Spinal cord (tissue), 10 donors: ENCODE results near the gene PRCD. TPM values are rescaled to one million over a fixed set of nuclear protein-coding genes. Genes with fewer than 3 reads are reported as not detected.

ENCODE experiments used
- DNase-seq, 6 donors: peaks; one replicate each; pipeline versions ENCODE4 v3.0.0 to v3.0.0-alpha.2; 2013 to 2015; ENCODE audit warnings: low spot score in 6 of 6, low read depth in 4 of 6
- H3K27ac ChIP-seq: one replicate; pipeline ENCODE4 v1.5.1; 2013; ENCODE audit warnings: low read depth, low read length, control low read depth
- H3K27me3 ChIP-seq: one replicate; pipeline ENCODE4 v1.6.1; 2013; ENCODE audit warnings: low read length; ENCODE audit not compliant: control insufficient read depth, insufficient read depth
- H3K36me3 ChIP-seq: one replicate; pipeline ENCODE4 v1.6.1; 2013; ENCODE audit warnings: low read length; ENCODE audit not compliant: control insufficient read depth, insufficient read depth
- H3K4me1 ChIP-seq: one replicate; pipeline ENCODE4 v1.6.1; 2013; ENCODE audit warnings: low read length; ENCODE audit not compliant: control insufficient read depth, insufficient read depth
- H3K4me3 ChIP-seq: one replicate; pipeline ENCODE4 v1.5.1; 2013; ENCODE audit warnings: low read depth, low read length, control low read depth
- H3K9me3 ChIP-seq: one replicate; pipeline ENCODE4 v1.6.1; 2013; ENCODE audit warnings: low read length; ENCODE audit not compliant: control insufficient read depth, insufficient read depth
- WGBS: methylation state at CpG from one replicate; pipeline ENCODE4 v1.1.5; 2013; ENCODE audit warnings: missing lambda C conversion rate; ENCODE audit not compliant: insufficient coverage; 5-methylcytosine and 5-hydroxymethylcytosine counted together
- polyA plus RNA-seq, 2 donors: library from polyadenylated mRNA; unstranded; fragments of 120-200 nt; gene quantifications; one replicate each; pipeline ENCODE4 v1.2.1, GENCODE V29; 2013; ENCODE audit not compliant: insufficient read length in 2 of 2
- total RNA-seq, 2 donors: library from RNA; depleted of rRNA in 1 of 2; stranded (reverse); fragments of 120-200 nt in 1 of 2; fragments of >200 nt in 1 of 2; gene quantifications; one replicate each; pipeline versions ENCODE4 v1.2.3 to v1.2.4, GENCODE V29; 2013 to 2014
- donor health status: healthy.

The PRCD gene
- total and polyA plus RNA-seq, 4 donors = 4.0 to 11.8 (median 9.4) TPM

DNA sequence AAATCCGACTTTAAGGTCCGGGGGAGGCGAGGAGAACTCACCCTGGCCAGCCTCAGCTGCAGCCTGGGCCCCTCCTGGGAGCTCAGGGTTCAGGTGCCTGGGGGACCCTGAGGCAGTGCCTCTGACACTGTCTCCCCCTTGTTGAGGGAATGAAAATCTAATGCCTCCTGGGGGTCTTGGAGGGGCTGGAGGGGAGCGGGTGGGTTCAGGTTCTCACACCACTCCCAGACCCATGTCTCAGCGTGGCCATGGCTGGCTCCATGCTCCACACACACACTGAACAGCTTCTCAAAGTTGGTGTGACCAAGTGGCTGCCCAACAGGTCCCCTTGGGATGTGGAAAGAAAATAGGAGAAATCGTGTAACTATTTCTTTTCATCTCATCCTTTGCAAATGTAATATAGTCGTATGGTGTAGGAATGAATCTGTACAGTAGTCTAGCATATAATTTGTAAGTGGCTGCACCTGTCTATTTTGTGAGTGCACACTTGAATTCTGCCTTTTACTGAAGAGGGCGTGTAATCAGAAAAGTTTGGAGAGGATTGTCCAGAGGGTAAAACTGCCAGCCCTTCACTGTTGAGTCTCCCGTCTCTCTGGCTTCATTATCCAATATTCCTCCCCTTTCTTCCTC is 788 bp upstream of the PRCD start:
- H3K9me3 ChIP-seq = no peaks in the 10 kb centered on the region
- H3K27me3 ChIP-seq = peaks cover 32% of the 10 kb centered on the region
- no peak overlapping the region for H3K27ac ChIP-seq
- H3K4me3 ChIP-seq = no peak overlapping the region
- no peak for DNase-seq
- H3K36me3 ChIP-seq = peaks cover 9% of the 10 kb centered on the region
- H3K4me1 ChIP-seq = peaks cover 74% of the 10 kb centered on the region
- 86% methylated on average over 4 of the region's 9 CpGs for WGBS

DNA sequence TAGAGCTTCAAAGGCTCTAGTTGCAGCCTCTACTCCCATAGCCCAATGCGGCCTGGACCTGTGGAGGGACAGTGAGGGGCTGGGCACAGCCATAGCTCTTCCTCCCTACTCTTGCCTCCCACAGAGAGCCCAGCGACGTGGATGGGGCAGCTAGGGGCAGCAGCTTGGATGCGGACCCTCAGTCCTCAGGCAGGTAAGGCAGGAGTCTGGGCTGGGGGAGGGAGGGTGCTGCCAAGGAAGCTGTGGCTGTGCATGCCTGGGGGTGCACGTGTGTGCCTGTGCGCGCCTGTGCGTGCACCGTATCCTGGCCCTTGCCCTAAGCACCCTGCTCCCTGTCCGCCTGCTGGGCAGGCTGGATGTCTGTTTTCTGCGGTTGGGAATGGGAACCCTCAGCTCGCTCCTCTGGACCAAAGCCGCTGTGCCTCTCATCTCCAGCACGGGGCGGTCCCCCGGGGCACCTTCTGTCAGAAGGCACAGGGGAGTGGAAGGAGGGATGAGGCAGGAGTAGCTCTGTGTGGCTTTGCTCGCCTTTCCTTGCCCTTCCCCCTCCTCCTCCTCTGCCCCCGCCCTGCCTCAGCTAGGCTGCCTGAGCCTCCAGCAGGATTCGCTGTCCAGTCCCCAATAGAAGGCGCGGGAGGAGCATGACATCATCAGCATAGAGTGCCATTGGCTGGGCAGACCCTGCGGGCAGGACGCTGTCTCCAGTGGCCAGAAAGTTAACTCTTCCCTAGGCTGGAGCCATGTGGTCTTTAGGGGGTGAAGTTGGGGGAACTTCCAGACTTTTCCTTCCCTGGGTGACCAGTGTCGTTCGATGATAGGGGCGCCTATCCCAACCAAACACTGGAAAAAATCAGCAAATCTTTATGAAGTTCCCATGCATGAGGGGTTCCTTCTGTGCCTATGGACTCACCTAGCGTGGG is 797 bp downstream of the PRCD start:
- peaks cover 32% of the 10 kb centered on the region for H3K27me3 ChIP-seq
- no peaks in the 10 kb centered on the region for H3K9me3 ChIP-seq
- peaks cover 81% of the 10 kb centered on the region for H3K4me1 ChIP-seq
- H3K36me3 ChIP-seq = no peaks in the 10 kb centered on the region
- H3K27ac ChIP-seq = peak overlapping the region; percentile 44
- DNase-seq = peak; percentile 90 to 99 (median 92)
- WGBS = 2% methylated on average over 20 of the region's 27 CpGs
- H3K4me3 ChIP-seq = peak overlapping the region; percentile 34

DNA sequence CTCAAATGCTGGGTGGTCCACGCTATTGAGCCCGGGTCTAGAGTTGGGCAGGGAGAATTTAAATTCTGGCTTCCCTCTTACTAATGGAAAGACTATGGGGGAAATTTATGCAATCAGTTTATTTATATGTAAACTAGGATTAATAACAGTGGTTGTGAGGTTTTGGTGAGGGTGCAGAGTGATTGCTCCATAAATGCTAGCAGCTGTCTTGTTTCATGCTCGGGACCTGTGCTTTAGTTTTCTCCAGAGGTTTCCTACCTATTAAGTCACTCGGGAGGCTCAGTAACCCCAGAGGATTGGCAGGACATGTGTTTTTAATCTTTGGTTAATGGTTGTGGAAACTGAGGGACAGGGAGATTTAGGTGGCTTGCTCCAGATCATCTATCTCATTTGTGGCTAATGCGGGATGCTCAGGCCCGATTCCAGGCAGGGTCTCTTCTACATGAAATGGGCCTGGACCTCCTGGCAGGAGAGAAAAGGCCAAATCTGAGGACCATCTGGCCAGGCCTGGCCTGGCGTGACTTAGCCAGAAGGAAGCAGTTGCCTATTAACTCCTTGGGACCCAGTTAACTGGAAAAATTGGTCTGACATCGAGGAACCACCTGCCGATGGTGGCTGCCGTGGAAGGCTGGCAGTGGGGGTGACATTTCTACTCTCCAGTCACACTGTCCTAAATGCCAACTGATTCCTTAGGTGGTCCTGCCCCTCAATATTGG is 2.1 kb downstream of the PRCD start:
- Histone ChIP-seq H3K27me3 (peaks cover 23% of the 10 kb centered on the region), H3K4me3 (no peak overlapping the region), H3K27ac (no peak overlapping the region), H3K9me3 (no peaks in the 10 kb centered on the region), H3K36me3 (no peaks in the 10 kb centered on the region), H3K4me1 (peaks cover 81% of the 10 kb centered on the region)
- 96% methylated on average over 6 of the region's 10 CpGs for WGBS
- no peak for DNase-seq

DNA sequence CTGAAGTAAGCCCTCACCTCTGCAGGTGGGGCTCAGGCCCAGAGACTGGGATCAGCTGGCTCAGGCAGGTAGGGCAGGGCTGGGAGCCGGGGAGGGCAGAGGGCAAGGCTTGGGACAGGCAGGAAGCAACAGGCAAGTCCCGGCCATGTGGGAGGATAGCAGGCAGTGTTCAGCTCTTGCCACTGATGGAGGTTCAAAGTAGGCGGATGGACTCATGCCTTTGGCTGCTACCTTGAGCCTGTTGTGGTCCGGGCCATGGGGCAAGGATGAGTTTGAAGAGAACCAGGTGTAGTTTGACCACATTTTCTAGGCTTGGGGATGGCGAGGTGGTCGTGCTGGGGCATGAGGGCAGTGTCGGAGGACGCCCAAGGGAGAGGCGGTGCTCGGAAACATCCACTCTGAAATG is 2.7 kb downstream of the PRCD start:
- peaks cover 83% of the 10 kb centered on the region for H3K4me1 ChIP-seq
- H3K27me3 ChIP-seq = peaks cover 17% of the 10 kb centered on the region
- 80% methylated on average over 10 of the region's 10 CpGs for WGBS
- no peak overlapping the region for H3K4me3 ChIP-seq
- H3K9me3 ChIP-seq = no peaks in the 10 kb centered on the region
- H3K36me3 ChIP-seq = no peaks in the 10 kb centered on the region
- DNase-seq = no peak
- no peak overlapping the region for H3K27ac ChIP-seq

DNA sequence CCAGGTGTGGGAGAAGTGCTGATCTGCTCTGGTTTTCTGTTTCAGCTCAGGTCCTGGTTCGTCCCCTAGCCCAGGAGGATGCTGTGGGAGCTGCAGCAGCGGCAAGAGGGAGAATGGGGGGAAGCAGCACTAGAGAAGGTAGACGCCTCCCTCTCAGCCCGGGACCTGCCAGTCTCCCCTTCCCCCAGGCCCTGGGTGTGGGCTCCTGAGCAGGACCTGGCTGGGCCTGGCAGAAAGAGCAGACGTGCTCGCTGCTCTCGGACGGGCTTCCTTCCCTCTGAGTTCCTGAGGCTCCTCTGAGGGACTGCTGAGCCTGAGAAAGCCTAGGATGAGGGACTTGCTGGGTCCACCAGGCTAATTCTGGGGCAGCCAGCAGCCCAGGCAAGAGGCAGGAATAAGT is 3.1 kb downstream of the PRCD start:
- Histone ChIP-seq H3K4me1 (peaks cover 82% of the 10 kb centered on the region), H3K36me3 (no peaks in the 10 kb centered on the region), H3K27ac (no peak overlapping the region), H3K9me3 (no peaks in the 10 kb centered on the region), H3K4me3 (no peak overlapping the region), H3K27me3 (peaks cover 16% of the 10 kb centered on the region)
- 62% methylated on average over 5 of the region's 8 CpGs for WGBS
- no peak for DNase-seq

DNA sequence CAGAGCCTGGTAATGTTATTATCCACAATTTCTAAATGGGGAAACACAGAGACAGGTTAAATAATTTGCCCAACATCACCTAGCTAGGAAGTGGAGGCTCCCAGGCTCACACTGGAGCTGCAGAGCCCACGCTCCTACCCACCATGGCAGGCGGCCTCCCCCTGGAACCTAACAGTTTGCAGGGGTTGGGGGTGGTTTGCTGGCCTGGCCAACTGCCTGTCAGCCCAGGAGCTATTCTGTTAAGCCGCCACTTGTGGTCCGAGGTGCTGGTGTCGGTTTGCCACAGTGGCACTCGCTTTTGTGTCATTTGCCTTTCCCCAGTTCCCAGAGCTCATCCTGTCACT is 3.6 kb downstream of the PRCD start:
- Histone ChIP-seq H3K36me3 (no peaks in the 10 kb centered on the region), H3K9me3 (no peaks in the 10 kb centered on the region), H3K4me1 (peaks cover 78% of the 10 kb centered on the region), H3K4me3 (no peak overlapping the region), H3K27ac (peak overlapping the region; percentile 68), H3K27me3 (peaks cover 13% of the 10 kb centered on the region)
- 26% methylated on average over 6 of the region's 6 CpGs for WGBS
- no peak for DNase-seq

DNA sequence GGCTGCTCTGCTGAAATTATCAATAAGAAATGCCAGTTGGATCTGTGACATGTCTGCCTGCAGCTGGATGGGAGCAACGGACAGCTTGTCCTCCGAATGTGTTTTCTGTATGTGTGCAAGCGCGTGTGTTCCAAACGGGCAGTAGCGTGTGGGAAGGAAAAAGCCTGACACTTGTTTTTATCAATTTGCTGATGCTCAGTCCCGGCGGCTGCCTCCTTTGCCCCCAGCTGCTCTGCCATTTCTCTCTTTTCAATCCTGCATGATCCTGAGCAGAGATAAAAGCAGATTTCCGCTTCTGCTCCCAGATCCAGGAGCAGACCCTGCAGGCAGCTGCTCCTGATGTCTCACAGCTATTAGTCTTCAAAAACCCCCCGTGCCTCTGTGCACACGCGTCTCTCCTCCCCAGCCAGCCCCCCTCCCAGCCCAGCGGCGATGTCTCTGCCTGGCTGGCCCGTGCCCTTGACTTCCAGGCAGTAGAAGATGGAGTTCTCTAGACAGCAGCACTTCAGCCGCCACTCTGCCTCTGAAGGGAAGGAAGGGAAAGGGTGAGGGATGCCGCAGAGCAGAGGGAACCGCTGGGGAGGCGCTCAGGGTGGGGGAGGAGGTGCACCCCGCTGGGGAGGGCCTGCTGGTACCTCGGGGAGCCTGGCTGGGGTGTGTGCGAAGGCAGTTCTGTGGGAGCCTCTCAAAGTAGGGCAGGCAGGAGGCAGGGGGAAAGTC is 4.1 kb downstream of the PRCD start:
- no peaks in the 10 kb centered on the region for H3K9me3 ChIP-seq
- H3K36me3 ChIP-seq = no peaks in the 10 kb centered on the region
- no peak overlapping the region for H3K4me3 ChIP-seq
- H3K27ac ChIP-seq = peak overlapping the region; percentile 68
- H3K27me3 ChIP-seq = peaks cover 8% of the 10 kb centered on the region
- WGBS = 16% methylated on average over 17 of the region's 22 CpGs
- peaks cover 72% of the 10 kb centered on the region for H3K4me1 ChIP-seq
- DNase-seq = peak in 2 of 6 donors; percentile 69 to 85

DNA sequence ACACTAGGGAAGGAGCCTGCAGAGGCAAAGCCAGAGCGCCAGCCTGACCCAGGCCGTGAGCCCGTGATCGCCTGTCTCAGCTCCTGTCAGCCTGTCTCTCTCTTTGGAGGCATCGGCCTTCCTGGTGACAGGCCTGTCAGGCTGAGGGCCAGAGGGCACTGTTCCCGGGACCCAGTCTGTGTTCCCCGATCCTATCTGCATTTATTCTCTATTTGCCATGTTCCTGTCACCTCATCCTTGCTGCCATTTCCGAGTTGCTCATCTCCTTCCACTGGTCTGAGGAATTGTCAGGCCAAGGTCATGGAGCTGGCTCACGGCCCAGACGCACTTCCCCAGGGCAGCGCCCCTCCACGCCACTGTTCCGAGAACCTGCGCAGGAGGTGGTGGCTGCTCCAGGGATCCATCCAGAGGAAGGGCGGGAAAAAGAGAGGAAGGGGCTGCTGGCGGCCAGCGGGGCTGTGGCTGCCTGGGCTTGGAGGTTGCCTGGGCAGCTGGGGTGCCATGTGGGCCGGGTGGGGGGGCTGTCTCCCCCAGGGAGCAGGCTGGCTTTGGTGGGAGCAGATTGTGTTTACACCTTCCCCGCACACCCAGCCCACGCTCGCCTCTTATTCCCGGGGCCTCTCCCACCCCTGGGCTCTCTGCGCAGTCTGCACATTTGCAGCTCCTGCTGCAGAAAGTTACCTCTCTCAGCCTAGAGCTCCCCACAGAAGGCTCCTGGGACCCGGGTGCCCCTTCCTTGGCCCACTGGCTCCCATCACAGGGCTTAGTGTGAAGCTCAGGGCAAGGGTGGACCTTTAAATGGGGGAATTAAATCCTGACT is 4.9 kb downstream of the PRCD start:
- WGBS = 28% methylated on average over 17 of the region's 24 CpGs
- Histone ChIP-seq H3K4me3 (no peak overlapping the region), H3K4me1 (peaks cover 68% of the 10 kb centered on the region), H3K27me3 (peaks cover 2% of the 10 kb centered on the region), H3K9me3 (no peaks in the 10 kb centered on the region), H3K27ac (peak overlapping the region; percentile 68), H3K36me3 (no peaks in the 10 kb centered on the region)
- peak in 2 of 6 donors; percentile 44 to 83 for DNase-seq
